Transverse colon (tissue), 4 donors: Measurements from ENCODE around the gene GAB1. TPM values are rescaled to one million over a fixed set of nuclear protein-coding genes. Genes with fewer than 3 reads are reported as not detected.

Source experiments
- DNase-seq: peaks from one replicate; pipeline ENCODE4 v3.0.0-alpha.2; 2019
- H3K27ac ChIP-seq, 4 donors: fragments of 200-600 bp; sonication (generic); 2 replicates each; pipeline ENCODE4 v1.5.1; 2016 to 2018; ENCODE audit warnings: inconsistent platforms in 4 of 4
- H3K27me3 ChIP-seq: fragments of 200-600 bp; sonication (generic); 2 replicates; pipeline ENCODE4 v1.5.1; 2017; ENCODE audit warnings: inconsistent platforms
- H3K36me3 ChIP-seq, 4 donors: fragments of 200-600 bp; sonication (generic); 2 replicates each; pipeline ENCODE4 v1.5.1; 2017 to 2019; ENCODE audit warnings: inconsistent platforms in 4 of 4
- H3K4me1 ChIP-seq, 4 donors: fragments of 200-600 bp; sonication (generic); 2 replicates each; pipeline ENCODE4 v1.5.1; 2017 to 2020; ENCODE audit warnings: inconsistent platforms in 4 of 4
- H3K4me3 ChIP-seq, 4 donors: fragments of 200-600 bp; sonication (generic); 1 replicate in 1 of 4; 2 replicates in 3 of 4; pipeline versions ENCODE4 v1.5.1 to v1.6.1; 2017 to 2019; ENCODE audit warnings: inconsistent platforms in 4 of 4
- H3K9me3 ChIP-seq, 2 donors: fragments of 200-600 bp; sonication (generic); 2 replicates each; pipeline ENCODE4 v1.5.1; 2017 to 2019; ENCODE audit warnings: inconsistent platforms in 2 of 2
- CTCF ChIP-seq, 5 experiments: fragments of 200-600 bp in 3 of 5; fragments of 450-650 bp in 2 of 5; sonication (generic) in 3 of 5; IDR thresholded peaks; 1 replicate in 2 of 5; 2 replicates in 3 of 5; pipeline ENCODE4 v1.5.1; 2016 to 2017; ENCODE audit warnings: antibody characterized with exemption in 5 of 5, inconsistent platforms in 3 of 5, mild to moderate bottlenecking in 2 of 5, moderate library complexity in 1 of 5
- EP300 ChIP-seq: sonication (generic); formaldehyde crosslinking; IDR thresholded peaks from one replicate; pipeline ENCODE4 v1.6.1; 2017; ENCODE audit warnings: antibody characterized with exemption, low read depth
- POLR2A ChIP-seq: fragments of 450-650 bp; IDR thresholded peaks from one replicate; pipeline ENCODE4 v1.6.1; 2016; ENCODE audit warnings: antibody characterized with exemption, mild to moderate bottlenecking, moderate library complexity
- POLR2AphosphoS5 ChIP-seq, 3 donors: sonication (generic); formaldehyde crosslinking; IDR thresholded peaks; one replicate each; pipeline ENCODE4 v1.6.1; 2016; ENCODE audit warnings: antibody characterized with exemption in 3 of 3
- WGBS, 2 donors: methylation state at CpG; one replicate each; pipeline ENCODE4 v1.1.5; 2018; ENCODE audit warnings: low coverage in 1 of 2; 5-methylcytosine and 5-hydroxymethylcytosine counted together
- in situ Hi-C, 4 donors: fragments of 200-750 bp; cut with MboI; loops; one replicate each; pipeline versions ENCODE4 v1.15.0 to v1.15.1; 2017; ENCODE audit warnings: low sequenced_read_pairs in 3 of 4, low pct_ligation_motif_present in 1 of 4, low pct_unique_long_range_greater_than_20kb in 1 of 4
- intact Hi-C: fragments of 100-400 bp; cut with DNase I; formaldehyde crosslinking; loops from one replicate; pipeline ENCODE4 v1.15.1; 2023; ENCODE audit warnings: low total_unique reads
- total RNA-seq, 4 donors: library from RNA; depleted of rRNA; stranded (reverse); fragments of >200 nt; gene quantifications; one replicate each; pipeline ENCODE4 v1.1.0, GENCODE V29; 2016

Gene GAB1
- total RNA-seq, 4 donors from 2014 or later = 33.0 to 72.7 (median 62.2) TPM

GRCh38 chr4:143343276-143343831 lies 6.7 kb downstream of the GAB1 start:
- intact Hi-C loops = loop anchor here (10.0 kb wide), 1 partner anchor 429 kb away; no protein-coding TSS in a partner anchor
- no peak for DNase-seq
- H3K9me3 ChIP-seq = no peaks in the 10 kb centered on the region
- no peaks in the 10 kb centered on the region for H3K27me3 ChIP-seq
- no peak for TF ChIP-seq POLR2AphosphoS5 (IDR thresholded peaks at IDR 0.05)
- no peak for TF ChIP-seq POLR2A
- TF ChIP-seq EP300 = no peak
- no peak for TF ChIP-seq CTCF (IDR thresholded peaks at IDR 0.05)
- no peaks in the 10 kb centered on the region for H3K36me3 ChIP-seq
- peaks cover 35 to 57% (median 46%) of the 10 kb centered on the region in 4 donors for H3K4me1 ChIP-seq
- H3K4me3 ChIP-seq = no peak overlapping the region
- peak overlapping the region in 3 of 4 donors; percentile 40 to 52 (median 40) for H3K27ac ChIP-seq
- WGBS, 2 donors = 82 to 83% methylated on average over 2 to 3 of the region's 3 CpGs
- in situ Hi-C loops = no loop called here

- no peak for DNase-seq
- Histone ChIP-seq H3K9me3 (no peaks in the 10 kb centered on the region), H3K4me1 (peaks cover 30 to 51% (median 42%) of the 10 kb centered on the region in 4 donors), H3K36me3 (no peaks in the 10 kb centered on the region), H3K27me3 (no peaks in the 10 kb centered on the region), H3K27ac (peak overlapping the region; percentile 37 to 52 (median 40)), H3K4me3 (no peak overlapping the region)
- intact Hi-C loops (loop anchor here (10.0 kb wide), 1 partner anchor 429 kb away; no protein-coding TSS in a partner anchor), in situ Hi-C loops (no loop called here)
- no peak for TF ChIP-seq POLR2AphosphoS5 (IDR thresholded peaks at IDR 0.05)
- TF ChIP-seq EP300 = no peak
- no peak for TF ChIP-seq CTCF (IDR thresholded peaks at IDR 0.05)
- TF ChIP-seq POLR2A = no peak
- 58 to 63% methylated on average over 3 to 7 of the region's 7 CpGs for WGBS, 2 donors
Measured at GRCh38 chr4:143344041-143344440, 7.4 kb downstream of the GAB1 start.

GRCh38 chr4:143344774-143345173 lies 8.1 kb downstream of the GAB1 start:
- peak overlapping the region; percentile 35 to 52 (median 38) for H3K27ac ChIP-seq
- H3K9me3 ChIP-seq = no peaks in the 10 kb centered on the region
- no peak for TF ChIP-seq POLR2A
- TF ChIP-seq EP300 = no peak
- no peak for TF ChIP-seq POLR2AphosphoS5 (IDR thresholded peaks at IDR 0.05)
- no peak for TF ChIP-seq CTCF (IDR thresholded peaks at IDR 0.05)
- intact Hi-C loops = loop anchor here (10.0 kb wide), 1 partner anchor 430 kb away; no protein-coding TSS in a partner anchor
- H3K36me3 ChIP-seq = no peaks in the 10 kb centered on the region
- H3K4me1 ChIP-seq = peaks cover 22 to 47% (median 38%) of the 10 kb centered on the region in 4 donors
- no peak overlapping the region for H3K4me3 ChIP-seq
- no peak for DNase-seq
- no peaks in the 10 kb centered on the region for H3K27me3 ChIP-seq
- in situ Hi-C loops = no loop called here
- 58 to 65% methylated on average over 4 of the region's 4 CpGs for WGBS, 2 donors

GRCh38 chr4:143345356-143345755 lies 8.7 kb downstream of the GAB1 start:
- intact Hi-C loops (loop anchor here (10.0 kb wide), 1 partner anchor 431 kb away; no protein-coding TSS in a partner anchor), in situ Hi-C loops (no loop called here)
- no peak overlapping the region for H3K4me3 ChIP-seq
- peak overlapping the region in 3 of 4 donors; percentile 8 to 40 (median 25) for H3K27ac ChIP-seq
- no peak for DNase-seq
- no peaks in the 10 kb centered on the region for H3K9me3 ChIP-seq
- H3K27me3 ChIP-seq = no peaks in the 10 kb centered on the region
- TF ChIP-seq EP300 = no peak
- TF ChIP-seq POLR2A = no peak
- no peak for TF ChIP-seq POLR2AphosphoS5 (IDR thresholded peaks at IDR 0.05)
- no peak for TF ChIP-seq CTCF (IDR thresholded peaks at IDR 0.05)
- no peaks in the 10 kb centered on the region for H3K36me3 ChIP-seq
- 67 to 74% methylated on average over 1 of the region's 1 CpG for WGBS, 2 donors
- H3K4me1 ChIP-seq = peaks cover 16 to 44% (median 32%) of the 10 kb centered on the region in 4 donors
